Rectal smooth muscle tissue (tissue), 1 donor: ENCODE data around the gene CACNA2D4.

ENCODE experiments used
- H3K27ac ChIP-seq: one replicate; pipeline ENCODE4 v1.7.0; 2013; ENCODE audit warnings: low read depth, low read length, inconsistent platforms
- H3K27me3 ChIP-seq: one replicate; pipeline ENCODE4 v1.7.0; 2013; ENCODE audit warnings: low read length; ENCODE audit not compliant: control insufficient read depth, insufficient read depth
- H3K36me3 ChIP-seq: one replicate; pipeline ENCODE4 v1.7.0; 2013; ENCODE audit warnings: low read length; ENCODE audit not compliant: control insufficient read depth, insufficient read depth
- H3K4me1 ChIP-seq: one replicate; pipeline ENCODE4 v1.7.0; 2013; ENCODE audit warnings: low read length; ENCODE audit not compliant: control insufficient read depth, insufficient read depth
- H3K4me3 ChIP-seq: one replicate; pipeline ENCODE4 v1.7.0; 2013; ENCODE audit warnings: low read length
- H3K9ac ChIP-seq: one replicate; pipeline ENCODE4 v1.7.0; 2013; ENCODE audit warnings: low read length

Gene CACNA2D4

GRCh38 chr12:1911598-1912575, 6.6 kb downstream of the CACNA2D4 start:
- Histone ChIP-seq H3K27ac (no peak overlapping the region), H3K9ac (no peak overlapping the region), H3K4me3 (no peak overlapping the region), H3K36me3 (no peaks in the 10 kb centered on the region), H3K27me3 (no peaks in the 10 kb centered on the region), H3K4me1 (no peaks in the 10 kb centered on the region)

- no peaks in the 10 kb centered on the region for H3K4me1 ChIP-seq
- no peak overlapping the region for H3K9ac ChIP-seq
- no peak overlapping the region for H3K27ac ChIP-seq
- H3K36me3 ChIP-seq, result no peaks in the 10 kb centered on the region
- H3K27me3 ChIP-seq, result no peaks in the 10 kb centered on the region
- H3K4me3 ChIP-seq, result no peak overlapping the region
Observed at GRCh38 chr12:1910468-1910867, 8.0 kb downstream of the CACNA2D4 start.

GRCh38 chr12:1908758-1909157, 9.7 kb downstream of the CACNA2D4 start:
- Histone ChIP-seq H3K27me3 (no peaks in the 10 kb centered on the region), H3K4me3 (no peak overlapping the region)

GRCh38 chr12:1907652-1908611, 10.5 kb downstream of the CACNA2D4 start:
- Histone ChIP-seq H3K27me3 (no peaks in the 10 kb centered on the region), H3K4me1 (no peaks in the 10 kb centered on the region), H3K9ac (no peak overlapping the region), H3K27ac (no peak overlapping the region), H3K36me3 (no peaks in the 10 kb centered on the region), H3K4me3 (no peak overlapping the region)

More at GRCh38 chr12:1908758-1909157, 9.7 kb downstream of the CACNA2D4 start:
- Histone ChIP-seq H3K9ac (no peak overlapping the region), H3K27ac (no peak overlapping the region), H3K4me1 (no peaks in the 10 kb centered on the region), H3K36me3 (no peaks in the 10 kb centered on the region)

DNA sequence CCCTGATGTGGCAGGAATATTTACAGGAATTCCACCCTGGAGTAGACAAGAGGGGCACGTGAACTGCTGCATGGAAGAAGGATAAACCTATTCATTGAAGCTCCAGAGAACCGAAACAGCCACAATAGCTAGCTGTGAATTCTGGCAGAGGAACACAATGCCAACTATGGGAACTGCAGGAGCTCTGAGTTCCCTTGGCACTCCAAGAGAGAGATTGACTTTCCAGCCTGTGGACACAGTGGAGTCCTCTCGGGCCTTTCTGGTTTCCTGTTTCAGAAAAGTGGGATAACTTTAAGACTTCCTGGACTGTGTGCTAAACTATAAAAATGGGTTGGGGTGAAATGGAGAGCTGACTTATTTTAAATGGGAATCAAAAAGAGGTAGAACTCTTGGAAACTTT, 11.9 kb downstream of the CACNA2D4 start:
- H3K9ac ChIP-seq, result no peak overlapping the region
- no peak overlapping the region for H3K27ac ChIP-seq

GRCh38 chr12:1904875-1905274, 13.6 kb downstream of the CACNA2D4 start:
- H3K4me1 ChIP-seq, result no peaks in the 10 kb centered on the region
- no peak overlapping the region for H3K4me3 ChIP-seq
- H3K27me3 ChIP-seq, result no peaks in the 10 kb centered on the region
- H3K9ac ChIP-seq, result no peak overlapping the region
- no peaks in the 10 kb centered on the region for H3K36me3 ChIP-seq
- H3K27ac ChIP-seq, result no peak overlapping the region

More for the DNA sequence above, 11.9 kb downstream of the CACNA2D4 start:
- Histone ChIP-seq H3K36me3 (no peaks in the 10 kb centered on the region), H3K4me1 (no peaks in the 10 kb centered on the region), H3K4me3 (no peak overlapping the region), H3K27me3 (no peaks in the 10 kb centered on the region)

DNA sequence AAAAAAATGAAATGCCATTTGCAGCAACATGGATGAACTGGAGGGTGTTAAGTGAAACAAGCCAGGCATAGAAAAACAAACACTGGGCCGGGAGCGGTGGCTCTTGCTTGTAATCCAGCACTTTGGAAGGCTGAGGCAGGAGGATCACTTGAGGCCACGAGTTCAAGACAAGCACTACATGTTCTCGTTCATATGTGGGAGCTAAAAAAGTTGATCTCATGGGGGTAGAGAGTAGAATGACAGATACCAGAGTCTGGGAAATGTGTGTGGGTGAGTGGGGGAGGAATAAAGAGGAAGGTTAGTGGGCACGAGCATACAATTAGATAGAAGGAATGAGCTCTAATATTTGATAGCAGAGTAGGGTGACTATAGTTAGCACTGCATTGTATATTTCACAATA, 21.5 kb downstream of the CACNA2D4 start:
- H3K4me3 ChIP-seq, result no peak overlapping the region
- no peaks in the 10 kb centered on the region for H3K27me3 ChIP-seq
- H3K27ac ChIP-seq, result no peak overlapping the region
- H3K4me1 ChIP-seq, result no peaks in the 10 kb centered on the region
- no peaks in the 10 kb centered on the region for H3K36me3 ChIP-seq
- H3K9ac ChIP-seq, result no peak overlapping the region

- Histone ChIP-seq H3K4me1 (no peaks in the 10 kb centered on the region), H3K36me3 (no peaks in the 10 kb centered on the region), H3K9ac (no peak overlapping the region), H3K4me3 (no peak overlapping the region), H3K27me3 (no peaks in the 10 kb centered on the region), H3K27ac (no peak overlapping the region)
Observed at GRCh38 chr12:1890810-1891209, 27.6 kb downstream of the CACNA2D4 start.

- Histone ChIP-seq H3K27ac (no peak overlapping the region), H3K4me3 (no peak overlapping the region), H3K36me3 (no peaks in the 10 kb centered on the region), H3K4me1 (no peaks in the 10 kb centered on the region), H3K9ac (no peak overlapping the region), H3K27me3 (no peaks in the 10 kb centered on the region)
Observed at GRCh38 chr12:1890119-1890703, 28.2 kb downstream of the CACNA2D4 start.

DNA sequence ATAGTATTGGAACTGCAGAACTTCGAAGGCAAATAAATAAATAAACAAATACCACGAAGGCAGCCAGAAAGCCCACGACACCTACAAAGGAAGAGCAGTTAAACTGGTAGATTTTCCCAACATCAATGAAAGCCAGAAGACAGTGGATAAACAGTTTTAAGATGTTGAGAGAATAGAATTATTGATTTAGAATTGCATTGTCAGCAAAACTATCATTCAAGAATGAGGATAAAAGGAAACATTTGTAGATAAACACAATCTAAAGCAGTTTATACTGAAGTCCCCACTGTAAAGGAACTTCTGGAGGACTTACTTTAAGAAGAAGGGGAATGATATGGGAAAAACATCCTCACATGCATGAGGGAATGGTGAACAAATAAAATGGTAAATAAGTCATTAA, 29.5 kb downstream of the CACNA2D4 start:
- Histone ChIP-seq H3K9ac (no peak overlapping the region), H3K4me3 (no peak overlapping the region), H3K4me1 (no peaks in the 10 kb centered on the region), H3K36me3 (no peaks in the 10 kb centered on the region), H3K27ac (no peak overlapping the region), H3K27me3 (no peaks in the 10 kb centered on the region)

DNA sequence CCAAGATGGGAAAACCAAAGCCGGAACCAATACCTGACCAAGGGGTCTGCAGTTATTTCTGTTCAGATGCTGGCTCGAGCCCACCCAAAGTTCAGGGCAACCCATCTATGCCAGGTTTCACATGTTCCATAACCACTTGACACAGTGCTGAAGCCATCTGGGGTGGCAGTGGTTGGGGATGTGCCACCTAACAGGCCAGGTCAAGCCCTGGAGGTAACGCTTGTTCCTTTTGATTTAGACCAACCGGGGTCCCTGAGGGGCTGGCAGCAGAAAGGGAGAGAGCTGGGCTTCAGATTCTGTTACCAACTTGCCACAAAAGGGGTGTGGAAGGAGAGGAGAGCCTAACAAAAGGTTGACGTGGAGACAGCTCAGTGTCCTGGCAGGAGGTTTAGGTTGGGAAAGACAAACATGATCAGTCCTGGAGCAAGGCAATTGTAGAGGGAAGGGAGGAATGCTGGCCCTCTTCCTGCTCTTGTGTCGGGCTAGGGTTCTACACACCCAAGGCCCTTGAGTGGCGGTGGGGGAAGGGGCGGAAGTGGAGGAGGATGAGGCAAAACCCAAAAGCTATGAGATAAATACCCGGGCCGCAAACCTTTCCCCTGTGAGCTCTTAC, 31.9 kb downstream of the CACNA2D4 start:
- Histone ChIP-seq H3K36me3 (no peaks in the 10 kb centered on the region), H3K4me3 (no peak overlapping the region), H3K27me3 (no peaks in the 10 kb centered on the region), H3K4me1 (no peaks in the 10 kb centered on the region), H3K9ac (no peak overlapping the region), H3K27ac (no peak overlapping the region)
